ENCODE data around the gene SETDB2.

The SETDB2 gene

DNA sequence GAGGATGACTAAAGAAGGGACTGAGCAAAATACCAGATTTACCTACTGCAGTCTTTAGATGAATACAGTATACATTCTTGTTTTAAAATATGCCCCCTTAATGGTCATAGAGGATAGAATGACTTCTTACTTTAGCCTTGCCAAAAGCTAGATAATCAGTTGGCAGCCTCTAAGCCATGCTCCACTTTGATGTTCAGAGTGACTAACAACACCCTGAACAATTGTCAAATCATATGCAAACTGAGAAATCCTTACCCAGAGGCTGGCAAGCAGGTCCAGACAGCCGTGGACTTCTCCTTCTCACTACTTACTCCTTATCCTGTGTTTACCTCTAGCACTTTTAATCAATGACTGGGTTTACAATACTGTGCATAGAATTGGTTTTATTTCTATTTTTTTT, 28.1 kb downstream of the SETDB2 start:
- Histone ChIP-seq H3K4me2 (ENCODE audit: low read length) (no peak overlapping the region), H3K9me2 (replicated peaks; ENCODE audit: control insufficient read depth, low read length) (no peaks in the 10 kb centered on the region), H3F3A (ENCODE audit: control insufficient read depth, insufficient read depth) (no peaks in the 10 kb centered on the region), H3K36me3 (ENCODE audit: control insufficient read depth, low read length) (peaks cover 82% of the 10 kb centered on the region), H3K27ac (ENCODE audit: low read depth, low read length) (no peak overlapping the region), H3K79me2 (ENCODE audit: control insufficient read depth, low read length) (no peaks in the 10 kb centered on the region), H3K9me3 (ENCODE audit: control insufficient read depth, insufficient read depth, low read length) (no peaks in the 10 kb centered on the region), H4K20me1 (ENCODE audit: control insufficient read depth, insufficient read depth, low read depth, low read length) (no peaks in the 10 kb centered on the region), H3K4me3 (ENCODE audit: low read length) (no peak overlapping the region), H3K4me1 (ENCODE audit: control insufficient read depth, low read length) (no peaks in the 10 kb centered on the region), H3K27me3 (ENCODE audit: control insufficient read depth, low read length) (no peaks in the 10 kb centered on the region)
- no peak for TF ChIP-seq EZH2phosphoT487 (IDR thresholded peaks at IDR 0.05; ENCODE audit: borderline replicate concordance, low read length)
- TF ChIP-seq, protein P1, sequence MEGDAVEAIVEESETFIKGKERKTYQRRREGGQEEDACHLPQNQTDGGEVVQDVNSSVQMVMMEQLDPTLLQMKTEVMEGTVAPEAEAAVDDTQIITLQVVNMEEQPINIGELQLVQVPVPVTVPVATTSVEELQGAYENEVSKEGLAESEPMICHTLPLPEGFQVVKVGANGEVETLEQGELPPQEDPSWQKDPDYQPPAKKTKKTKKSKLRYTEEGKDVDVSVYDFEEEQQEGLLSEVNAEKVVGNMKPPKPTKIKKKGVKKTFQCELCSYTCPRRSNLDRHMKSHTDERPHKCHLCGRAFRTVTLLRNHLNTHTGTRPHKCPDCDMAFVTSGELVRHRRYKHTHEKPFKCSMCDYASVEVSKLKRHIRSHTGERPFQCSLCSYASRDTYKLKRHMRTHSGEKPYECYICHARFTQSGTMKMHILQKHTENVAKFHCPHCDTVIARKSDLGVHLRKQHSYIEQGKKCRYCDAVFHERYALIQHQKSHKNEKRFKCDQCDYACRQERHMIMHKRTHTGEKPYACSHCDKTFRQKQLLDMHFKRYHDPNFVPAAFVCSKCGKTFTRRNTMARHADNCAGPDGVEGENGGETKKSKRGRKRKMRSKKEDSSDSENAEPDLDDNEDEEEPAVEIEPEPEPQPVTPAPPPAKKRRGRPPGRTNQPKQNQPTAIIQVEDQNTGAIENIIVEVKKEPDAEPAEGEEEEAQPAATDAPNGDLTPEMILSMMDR (IDR thresholded peaks at IDR 0.05; ENCODE audit: low read depth, low read length, poor library complexity, severe bottlenecking) = no peak

DNA sequence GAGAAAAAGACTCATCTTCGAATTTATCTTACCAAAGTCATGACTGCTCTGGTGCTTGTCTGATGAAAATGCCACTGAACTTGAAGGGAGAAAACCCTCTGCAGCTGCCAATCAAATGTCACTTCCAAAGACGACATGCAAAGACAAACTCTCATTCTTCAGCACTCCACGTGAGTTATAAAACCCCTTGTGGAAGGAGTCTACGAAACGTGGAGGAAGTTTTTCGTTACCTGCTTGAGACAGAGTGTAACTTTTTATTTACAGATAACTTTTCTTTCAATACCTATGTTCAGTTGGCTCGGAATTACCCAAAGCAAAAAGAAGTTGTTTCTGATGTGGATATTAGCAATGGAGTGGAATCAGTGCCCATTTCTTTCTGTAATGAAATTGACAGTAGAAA, 32.5 kb downstream of the SETDB2 start:
- Histone ChIP-seq H3K4me2 (ENCODE audit: low read length) (no peak overlapping the region), H3K36me3 (ENCODE audit: control insufficient read depth, low read length) (peaks cover 85% of the 10 kb centered on the region), H3F3A (ENCODE audit: control insufficient read depth, insufficient read depth) (0 out of 2 replicates have a peak, but pooled peaks cover 2% of the 10 kb centered on the region), H3K4me1 (ENCODE audit: control insufficient read depth, low read length) (no peaks in the 10 kb centered on the region), H3K9me3 (ENCODE audit: control insufficient read depth, insufficient read depth, low read length) (no peaks in the 10 kb centered on the region), H3K27ac (ENCODE audit: low read depth, low read length) (no peak overlapping the region), H3K27me3 (ENCODE audit: control insufficient read depth, low read length) (no peaks in the 10 kb centered on the region), H3K4me3 (ENCODE audit: low read length) (no peak overlapping the region), H3K9me2 (replicated peaks; ENCODE audit: control insufficient read depth, low read length) (no peaks in the 10 kb centered on the region), H4K20me1 (ENCODE audit: control insufficient read depth, insufficient read depth, low read depth, low read length) (no peaks in the 10 kb centered on the region), H3K79me2 (ENCODE audit: control insufficient read depth, low read length) (no peaks in the 10 kb centered on the region)
- no peak for TF ChIP-seq EZH2phosphoT487 (IDR thresholded peaks at IDR 0.05; ENCODE audit: borderline replicate concordance, low read length)
- TF ChIP-seq, protein P1 (IDR thresholded peaks at IDR 0.05; ENCODE audit: low read depth, low read length, poor library complexity, severe bottlenecking) = no peak

DNA sequence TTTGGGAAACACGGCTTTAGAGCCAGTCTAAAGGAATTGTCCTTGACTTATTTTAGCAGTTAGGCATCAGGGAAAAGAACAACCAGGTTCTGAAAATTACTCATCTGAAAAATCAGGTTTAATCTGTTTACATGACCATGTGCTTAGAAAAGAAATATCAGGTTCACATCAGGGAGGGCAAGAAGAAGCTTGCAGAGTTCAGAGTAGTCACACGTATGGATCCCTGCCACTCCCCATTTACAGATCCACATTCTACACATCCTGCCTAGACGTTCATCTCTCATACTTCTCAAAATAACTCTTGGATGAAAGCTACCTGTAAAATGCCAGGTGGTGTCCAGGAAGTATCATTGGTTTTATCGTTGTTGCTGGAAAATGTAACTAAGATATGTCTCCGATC, 37.7 kb downstream of the SETDB2 start:
- no peak overlapping the region for H3K4me3 ChIP-seq (ENCODE audit: low read length)
- no peaks in the 10 kb centered on the region for H3K79me2 ChIP-seq (ENCODE audit: control insufficient read depth, low read length)
- TF ChIP-seq, protein P1 (IDR thresholded peaks at IDR 0.05; ENCODE audit: low read depth, low read length, poor library complexity, severe bottlenecking) = no peak
- TF ChIP-seq EZH2phosphoT487 (IDR thresholded peaks at IDR 0.05; ENCODE audit: borderline replicate concordance, low read length) = no peak
- H3K27ac ChIP-seq (ENCODE audit: low read depth, low read length) = no peak overlapping the region
- no peaks in the 10 kb centered on the region for H3K9me3 ChIP-seq (ENCODE audit: control insufficient read depth, insufficient read depth, low read length)
- H4K20me1 ChIP-seq (ENCODE audit: control insufficient read depth, insufficient read depth, low read depth, low read length) = no peaks in the 10 kb centered on the region
- peaks cover 88% of the 10 kb centered on the region for H3K36me3 ChIP-seq (ENCODE audit: control insufficient read depth, low read length)
- no peaks in the 10 kb centered on the region for H3K9me2 ChIP-seq (replicated peaks; ENCODE audit: control insufficient read depth, low read length)
- H3K27me3 ChIP-seq (ENCODE audit: control insufficient read depth, low read length) = no peaks in the 10 kb centered on the region
- no peak overlapping the region for H3K4me2 ChIP-seq (ENCODE audit: low read length)
- H3K4me1 ChIP-seq (ENCODE audit: control insufficient read depth, low read length) = no peaks in the 10 kb centered on the region
- 0 out of 2 replicates have a peak, but pooled peaks cover 6% of the 10 kb centered on the region for H3F3A ChIP-seq (ENCODE audit: control insufficient read depth, insufficient read depth)

Data from DOHH2 (cell line).